Ecto neural progenitor cell (in vitro differentiated cells): ENCODE measurements around the gene SCYL2.
"Not testable (repeated sequence)": the region's sequence is repeated elsewhere in the genome, so short reads cannot be mapped to it uniquely, and the experiment has no call there.

Experiments
- DNase-seq: peaks from one replicate; pipeline ENCODE4 v3.0.0-alpha.2; 2018; ENCODE audit warnings: low spot score

SCYL2 gene

DNA sequence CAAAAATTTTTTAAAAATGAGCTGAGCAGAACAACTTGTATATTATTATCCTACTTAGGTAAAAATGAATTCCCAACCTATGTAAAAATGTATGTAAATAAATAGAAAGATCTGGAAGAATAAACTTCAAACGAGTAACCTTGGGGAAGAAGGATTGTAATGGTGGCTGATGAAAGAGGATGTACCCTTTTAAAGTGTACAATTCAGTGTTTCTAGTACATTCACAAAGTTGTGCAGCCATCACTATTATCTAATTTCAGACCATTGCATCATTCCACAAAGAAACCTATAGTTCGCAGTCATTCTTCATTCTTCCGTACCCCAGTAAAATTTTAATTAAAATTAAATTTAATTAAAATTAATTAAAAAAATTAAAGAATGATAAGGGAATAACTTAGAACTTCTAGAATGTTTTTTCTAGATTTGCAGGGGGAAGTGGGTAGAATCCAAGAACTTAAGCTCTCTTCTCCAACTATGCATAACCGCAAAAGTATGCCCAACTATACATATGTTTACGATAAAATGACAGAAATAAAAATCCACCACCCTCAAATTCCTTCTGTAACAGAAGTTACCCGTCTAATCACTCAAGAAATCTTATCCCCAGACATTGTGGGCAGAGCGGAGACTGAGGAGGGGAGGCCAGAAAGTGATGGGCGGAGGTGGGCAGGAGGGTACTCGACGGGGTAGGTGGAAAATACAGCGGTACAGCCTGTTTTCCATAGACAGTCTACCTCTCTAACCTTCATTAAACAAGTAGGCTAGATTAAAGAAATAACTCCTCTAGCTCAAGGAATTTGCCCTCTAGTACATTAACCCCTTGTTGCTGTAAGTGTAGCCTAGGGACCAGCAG, 1.0 kb upstream of the SCYL2 start:
- no peak for DNase-seq

DNA sequence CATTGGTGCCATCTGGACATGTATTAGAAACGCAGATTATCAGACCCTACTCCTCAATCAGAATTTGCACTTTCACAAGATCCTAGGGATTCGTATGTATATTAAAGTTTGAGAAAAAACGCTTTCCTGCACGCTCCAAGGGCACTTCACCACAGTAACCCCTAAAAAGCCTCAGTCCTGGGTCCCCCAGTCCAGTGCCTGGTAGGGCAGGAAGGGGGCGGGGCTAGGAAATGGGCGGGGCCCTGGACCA, 467 bp upstream of the SCYL2 start:
- no peak for DNase-seq

DNA sequence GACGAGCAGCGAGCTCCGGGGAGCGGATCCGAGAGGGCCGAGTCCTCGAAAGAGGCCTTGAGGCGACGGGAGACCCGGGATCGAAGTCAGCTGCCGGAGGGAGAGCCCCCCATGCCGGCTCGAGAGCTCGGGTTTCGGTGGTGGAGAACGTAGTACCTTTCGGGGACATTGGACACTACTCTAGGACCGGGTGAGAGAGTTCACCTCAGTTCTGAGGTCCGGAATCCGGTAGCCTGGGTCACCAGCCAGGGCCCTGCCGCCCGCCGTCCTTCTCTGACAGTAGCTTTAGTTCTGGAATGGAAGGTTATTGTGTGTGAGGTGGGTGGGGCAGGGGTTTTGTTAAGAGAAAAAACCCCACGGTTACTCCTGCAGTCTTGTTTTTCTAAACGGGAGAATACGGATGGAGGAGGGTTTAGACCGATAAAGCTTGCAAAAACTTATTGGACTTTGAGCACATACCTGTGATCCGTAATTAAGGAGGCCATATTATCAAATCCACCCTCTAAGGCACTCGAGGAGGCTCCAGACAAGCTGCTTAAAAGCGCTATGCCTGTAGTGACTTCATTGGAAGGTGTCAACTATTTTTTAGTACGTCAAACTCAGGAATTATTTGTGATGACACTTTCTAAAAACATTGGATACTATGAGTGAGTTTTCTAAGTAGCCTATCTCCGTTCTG, 765 bp downstream of the SCYL2 start:
- no peak for DNase-seq

DNA sequence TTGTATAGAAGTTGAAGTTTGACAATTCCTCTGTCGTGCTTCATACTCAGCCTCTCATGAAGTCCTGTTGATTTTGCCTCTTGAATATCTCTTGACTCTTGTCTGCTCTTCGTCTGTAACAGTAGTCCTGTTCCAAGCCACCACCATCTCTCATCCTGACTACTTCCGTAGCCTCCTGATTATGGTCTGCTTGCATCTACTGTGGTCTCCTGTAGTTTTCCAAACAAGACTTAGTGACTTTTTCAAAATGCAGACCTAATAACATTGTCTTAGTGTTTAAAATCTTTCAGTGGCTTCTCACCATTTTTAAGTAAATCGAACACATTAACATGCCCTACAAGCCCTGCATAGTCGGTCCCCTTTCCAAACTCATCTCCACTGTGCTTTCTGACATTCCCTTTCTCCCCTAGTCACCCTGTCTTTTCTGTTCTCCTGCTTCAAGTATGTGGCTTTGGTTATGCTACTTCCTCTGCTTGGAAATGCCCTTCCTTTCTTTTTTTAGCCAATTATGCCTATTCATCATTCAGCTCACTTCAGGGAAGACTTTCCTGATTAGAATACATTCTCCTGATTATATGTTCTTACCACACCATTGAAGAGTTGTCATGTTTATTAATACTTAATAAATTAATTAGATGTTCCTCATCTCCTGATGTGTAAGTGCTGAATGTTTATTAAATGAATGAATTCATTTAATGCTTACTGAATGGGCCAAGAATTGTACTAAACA, 2.0 kb downstream of the SCYL2 start:
- no peak for DNase-seq

DNA sequence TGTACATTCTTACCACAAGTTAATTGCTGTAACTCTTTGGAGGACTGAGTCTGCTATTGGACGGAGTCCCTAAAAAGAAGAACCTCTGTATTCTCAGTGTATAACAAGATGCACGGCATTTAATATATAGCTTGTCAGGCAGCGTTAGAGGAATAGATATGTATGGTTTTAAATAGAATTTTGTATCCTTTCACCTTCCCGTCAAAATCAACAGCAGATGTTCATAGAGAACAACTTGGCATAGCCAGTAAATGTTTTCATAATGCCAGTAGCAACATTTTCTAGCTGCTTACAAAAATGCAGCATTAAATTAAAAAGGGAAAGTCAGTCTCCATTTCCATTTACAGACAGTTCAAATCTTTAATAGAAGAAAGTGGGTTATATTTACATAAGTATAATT, 6.8 kb downstream of the SCYL2 start:
- DNase-seq, result no peak

DNA sequence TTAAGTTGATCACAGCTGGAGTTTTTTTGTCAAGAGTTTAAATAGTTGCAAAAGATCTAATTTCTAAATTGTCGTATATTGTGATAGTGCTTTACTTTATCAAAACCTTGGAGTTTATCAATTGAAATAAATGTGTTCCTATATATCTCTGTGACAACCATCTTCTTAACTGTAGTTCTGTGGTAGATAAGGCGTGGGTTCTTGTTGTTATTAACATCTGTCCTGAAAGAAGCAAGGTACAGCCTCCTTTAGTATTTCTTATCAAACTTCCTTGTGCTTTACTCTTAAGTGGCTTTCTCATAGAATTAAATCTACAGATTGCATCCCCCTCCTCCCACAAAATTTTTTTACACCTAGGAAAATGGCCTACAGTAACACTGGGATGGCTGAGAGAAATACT, 7.3 kb downstream of the SCYL2 start:
- no peak for DNase-seq

DNA sequence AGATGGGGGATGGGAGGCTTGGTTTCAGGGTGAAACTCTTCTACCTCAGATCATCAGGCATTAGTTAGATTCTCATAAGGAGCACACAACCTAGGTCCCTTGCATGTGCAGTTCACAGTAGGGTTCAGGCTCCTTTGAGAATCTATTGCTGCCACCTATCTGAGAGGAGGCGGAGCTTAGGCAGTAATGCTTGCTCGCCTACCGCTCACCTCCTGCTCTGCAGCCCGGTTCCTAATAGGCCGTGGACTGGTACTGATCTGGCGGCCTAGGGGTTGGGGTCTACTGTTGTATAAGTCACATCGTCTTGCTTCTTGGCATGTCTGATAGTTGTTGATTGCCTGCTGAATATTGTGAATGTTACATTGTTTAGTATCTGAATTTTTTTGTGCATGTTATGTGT, 12.2 kb downstream of the SCYL2 start:
- DNase-seq, result no peak

DNA sequence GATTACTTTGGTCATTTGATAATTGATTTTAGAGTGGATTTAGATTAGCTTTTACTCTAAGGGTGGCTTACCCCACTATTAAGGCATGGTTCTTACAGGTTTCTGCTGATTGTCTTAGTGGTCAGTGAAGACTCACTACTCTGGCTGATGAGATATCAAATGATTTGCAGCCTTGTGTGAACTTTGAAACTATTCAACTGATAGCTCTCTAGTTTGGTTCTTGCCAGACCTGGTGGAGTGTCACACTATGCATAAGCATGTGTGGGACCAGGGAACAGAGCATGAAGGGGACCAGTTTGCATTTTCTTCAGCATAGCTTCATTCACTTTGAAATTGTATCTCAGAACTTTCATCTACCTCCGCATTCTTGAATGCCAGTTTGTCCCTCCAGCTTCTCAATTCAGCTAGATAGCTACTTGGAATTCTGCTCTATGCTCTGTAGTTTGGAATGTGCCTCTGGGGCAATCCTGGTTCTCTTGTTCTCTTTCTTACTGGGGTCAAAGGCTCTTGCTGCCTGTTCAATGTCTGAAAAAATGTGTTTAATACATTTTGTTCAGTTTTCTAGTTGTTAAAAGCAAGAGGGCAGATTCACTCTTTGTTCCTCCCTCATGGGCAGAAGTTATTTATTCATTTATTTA, 12.7 kb downstream of the SCYL2 start:
- DNase-seq, result no peak

DNA sequence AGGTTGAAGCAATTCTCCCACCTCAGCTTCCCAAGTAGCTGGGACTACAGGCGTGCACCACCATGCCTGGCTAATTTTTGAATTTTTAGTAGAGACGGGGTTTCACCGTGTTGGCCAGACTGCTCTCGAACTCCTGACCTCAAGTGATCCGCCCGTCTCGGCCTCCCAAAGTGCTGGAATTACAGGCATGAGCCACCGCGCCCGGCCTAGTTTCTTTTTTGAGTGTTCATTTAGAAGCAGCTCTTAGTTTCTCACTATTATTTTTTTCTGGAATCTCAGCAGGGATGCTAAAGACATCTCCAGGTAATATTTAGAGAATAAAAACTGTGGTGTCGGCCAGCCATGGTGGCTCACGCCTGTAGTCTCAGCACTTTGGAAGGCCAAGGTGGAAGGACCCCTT, 17.6 kb downstream of the SCYL2 start:
- not testable (repeated sequence) for DNase-seq

DNA sequence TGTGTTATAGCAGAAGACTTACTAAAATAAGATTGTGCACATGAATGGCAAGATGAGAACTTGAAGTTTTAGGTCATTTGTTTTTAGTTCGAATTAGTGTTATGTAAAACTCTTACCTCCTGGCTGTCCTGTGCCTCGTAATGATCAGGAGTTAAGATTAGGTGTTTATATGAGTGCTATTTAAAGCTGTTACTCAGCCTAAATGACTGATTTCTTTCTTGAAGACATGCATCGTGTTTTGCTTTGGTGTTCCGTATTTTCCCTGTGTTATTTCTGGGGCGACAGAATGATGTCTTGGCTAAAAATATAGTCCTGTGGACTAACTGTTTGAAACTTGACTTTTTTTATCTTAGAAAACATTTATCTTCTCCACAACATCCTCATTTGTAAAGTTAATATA, 22.1 kb downstream of the SCYL2 start:
- DNase-seq, result no peak

DNA sequence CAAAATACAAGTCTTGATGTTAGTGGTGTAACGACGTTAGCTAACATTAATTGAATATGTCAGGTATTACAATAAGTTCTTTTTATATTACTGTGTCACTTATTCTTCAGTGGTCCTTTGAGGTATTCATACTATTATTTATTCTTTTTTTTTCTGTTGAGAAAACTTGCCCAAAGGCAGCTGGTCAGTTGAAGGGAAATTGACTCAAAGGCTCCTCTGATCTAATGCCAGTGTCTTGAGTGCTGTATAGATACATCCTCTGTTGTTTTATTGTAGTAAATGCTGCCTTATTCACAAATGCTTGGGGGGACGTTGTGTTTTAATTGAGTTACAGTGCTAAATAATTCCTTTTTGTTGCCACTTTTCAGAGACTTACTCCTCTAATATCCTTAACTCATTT, 23.0 kb downstream of the SCYL2 start:
- DNase-seq, result no peak

DNA sequence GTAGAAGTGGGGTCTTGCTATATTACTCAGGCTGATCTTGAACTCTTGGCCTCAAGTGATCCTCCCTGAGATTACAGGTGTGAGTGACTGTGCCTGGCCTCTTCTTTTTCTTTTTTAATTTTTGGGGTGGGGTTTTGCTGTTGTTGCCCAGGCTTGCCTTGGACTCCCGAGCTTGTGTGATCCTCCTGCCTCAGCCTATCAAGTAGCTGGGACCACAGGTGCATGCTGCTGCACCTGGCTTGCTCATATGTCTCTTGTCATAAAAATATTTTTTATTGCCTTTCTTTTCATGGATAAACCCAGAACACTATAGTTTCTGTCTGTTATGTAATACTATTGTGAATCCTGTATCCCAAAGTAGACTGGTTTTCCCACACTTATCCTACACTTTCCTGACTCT, 26.0 kb downstream of the SCYL2 start:
- DNase-seq, result no peak

DNA sequence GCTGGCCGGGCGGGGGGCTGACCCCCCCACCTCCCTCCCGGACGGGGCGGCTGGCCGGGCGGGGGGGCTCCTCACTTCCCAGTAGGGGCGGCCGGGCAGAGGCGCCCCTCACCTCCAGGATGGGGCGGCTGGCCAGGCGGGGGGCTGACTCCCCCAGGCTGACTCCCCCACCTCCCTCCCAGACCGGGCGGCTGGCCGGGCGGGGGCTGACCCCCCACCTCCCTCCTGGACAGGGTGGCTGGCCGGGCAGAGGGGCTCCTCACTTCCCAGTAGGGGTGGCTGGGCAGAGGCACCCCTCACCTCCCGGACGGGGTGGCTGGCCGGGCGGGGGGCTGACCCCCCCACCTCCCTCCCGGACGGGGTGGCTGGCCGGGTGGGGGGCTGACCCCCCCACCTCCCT, 27.4 kb downstream of the SCYL2 start:
- not testable (repeated sequence) for DNase-seq

DNA sequence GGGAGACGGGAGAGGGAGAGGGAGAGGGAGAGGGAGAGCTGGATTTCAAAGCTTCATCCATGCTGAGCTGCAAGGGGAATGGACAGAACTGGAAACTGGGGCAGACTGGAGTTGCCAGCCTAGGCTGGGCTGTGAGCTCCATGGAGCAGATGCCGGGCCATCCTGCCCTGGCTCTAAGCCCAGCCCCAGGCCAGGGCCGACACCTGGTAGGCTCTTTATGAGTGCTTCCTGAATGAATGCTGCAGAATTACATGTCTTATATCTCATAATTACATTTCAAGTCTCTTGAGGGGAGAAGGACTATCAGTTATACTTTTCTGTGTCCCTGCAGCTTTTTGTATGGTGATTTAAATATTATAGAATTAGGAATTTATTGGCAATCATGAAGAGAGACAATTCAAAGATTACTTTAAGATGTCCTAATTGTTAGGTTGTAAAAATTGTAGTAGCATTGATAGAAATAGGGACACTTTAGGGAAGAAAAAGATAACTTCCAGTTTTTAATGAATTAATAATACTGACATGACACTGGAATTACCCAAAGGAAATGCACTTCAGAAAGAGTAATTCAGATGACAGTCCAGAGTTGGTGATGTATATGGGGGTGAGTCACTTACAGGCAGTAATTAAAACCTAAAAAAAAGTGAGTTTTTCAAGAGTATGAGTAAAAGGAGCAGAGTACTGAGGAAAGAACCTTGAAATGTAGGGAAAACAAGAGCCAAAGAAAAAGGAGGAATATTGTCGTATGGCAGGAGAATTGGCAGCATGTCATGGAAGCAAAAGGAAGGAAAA, 29.0 kb downstream of the SCYL2 start:
- no peak for DNase-seq

DNA sequence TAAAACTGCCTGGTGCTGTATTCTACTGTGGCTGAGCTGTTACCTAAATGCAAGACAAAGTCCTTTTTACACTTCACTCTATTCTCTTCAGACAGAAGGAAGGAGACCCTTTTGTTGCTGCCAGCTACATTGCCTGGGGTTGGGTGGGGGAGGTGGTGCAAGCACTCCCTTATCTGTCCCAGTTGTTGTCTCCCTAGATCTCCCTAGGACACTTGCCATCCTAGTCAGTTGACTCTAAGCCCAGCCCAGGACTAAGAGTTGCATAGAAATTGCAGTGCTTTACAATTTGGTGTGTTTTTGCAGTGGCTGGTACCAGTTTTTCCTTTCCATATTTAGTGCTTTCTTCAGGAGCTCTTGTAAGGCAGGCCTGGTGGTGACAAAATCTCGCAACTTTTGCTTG, 35.1 kb downstream of the SCYL2 start:
- DNase-seq, result no peak

DNA sequence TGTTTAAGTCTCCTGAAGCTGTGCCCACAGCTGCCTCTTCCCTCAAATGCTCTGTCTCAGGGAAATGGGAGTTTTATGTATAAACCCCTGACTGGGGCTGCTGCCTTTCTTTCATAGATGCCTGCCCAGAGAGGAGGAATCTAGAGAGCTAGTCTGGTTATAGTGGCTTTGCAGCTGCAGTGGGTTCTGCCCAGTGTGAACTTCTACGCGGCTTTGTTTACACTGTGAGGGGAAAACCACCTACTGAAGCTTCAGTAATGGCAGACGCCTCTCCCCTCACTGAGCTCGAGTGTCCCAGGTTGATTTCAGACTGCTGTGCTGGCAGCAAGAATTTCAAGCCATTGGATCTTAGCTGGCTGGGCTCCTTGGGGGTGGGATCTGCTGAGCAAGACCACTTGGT, 36.9 kb downstream of the SCYL2 start:
- DNase-seq, result no peak

DNA sequence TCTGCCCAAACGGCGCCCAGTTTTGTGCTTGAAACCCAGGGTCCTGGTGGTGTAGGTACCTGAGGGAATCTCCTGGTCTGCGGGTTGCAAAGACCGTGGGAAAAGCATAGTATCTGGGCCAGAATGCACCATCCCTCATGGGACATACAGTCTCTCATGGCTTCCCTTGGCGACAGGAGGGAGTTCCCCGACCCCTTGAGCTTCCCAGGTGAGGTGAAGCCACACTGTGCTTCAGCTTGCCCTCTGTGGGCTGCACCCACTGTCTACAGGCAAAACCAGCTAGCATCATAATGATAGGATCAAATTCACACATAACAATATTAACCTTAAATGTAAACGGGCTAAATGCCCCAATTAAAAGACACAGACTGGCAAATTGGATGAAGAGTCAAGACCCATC, 37.4 kb downstream of the SCYL2 start:
- not testable (repeated sequence) for DNase-seq

DNA sequence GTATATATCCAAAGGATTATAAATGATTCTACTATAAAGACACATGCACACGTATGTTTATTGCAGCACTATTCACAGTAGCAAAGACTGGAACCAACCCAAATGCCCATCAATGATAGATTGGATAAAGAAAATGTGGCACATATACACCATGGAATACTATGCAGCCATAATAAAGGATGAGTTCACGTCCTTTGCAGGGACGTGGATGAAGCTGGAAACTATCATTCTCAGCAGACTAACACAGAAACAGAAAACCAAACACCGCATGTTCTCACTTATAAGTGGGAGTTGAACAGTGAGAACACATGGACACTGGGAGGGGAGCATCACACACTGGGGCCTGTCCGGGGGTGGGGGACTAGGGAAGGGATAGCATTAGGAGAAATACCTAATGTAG, 41.2 kb downstream of the SCYL2 start:
- DNase-seq, result not testable (repeated sequence)

DNA sequence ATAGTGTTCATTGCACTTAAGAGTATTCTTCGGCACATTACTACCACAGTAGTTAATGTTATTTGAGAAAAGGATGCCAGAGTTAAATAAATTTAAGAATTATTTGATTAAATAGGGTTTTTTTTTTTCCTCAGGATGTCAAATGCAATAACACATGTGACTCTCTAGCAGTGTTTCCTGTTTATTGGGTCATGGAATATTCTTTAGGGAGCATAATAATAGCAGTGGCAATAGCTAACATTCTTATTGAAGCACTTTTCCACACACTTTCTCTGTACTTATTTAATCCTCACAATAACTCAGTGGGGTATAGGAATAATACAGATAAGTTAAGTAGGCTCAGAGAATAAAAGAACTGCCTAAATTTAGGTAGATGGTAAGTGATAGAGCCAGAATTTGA, 44.3 kb downstream of the SCYL2 start:
- no peak for DNase-seq

DNA sequence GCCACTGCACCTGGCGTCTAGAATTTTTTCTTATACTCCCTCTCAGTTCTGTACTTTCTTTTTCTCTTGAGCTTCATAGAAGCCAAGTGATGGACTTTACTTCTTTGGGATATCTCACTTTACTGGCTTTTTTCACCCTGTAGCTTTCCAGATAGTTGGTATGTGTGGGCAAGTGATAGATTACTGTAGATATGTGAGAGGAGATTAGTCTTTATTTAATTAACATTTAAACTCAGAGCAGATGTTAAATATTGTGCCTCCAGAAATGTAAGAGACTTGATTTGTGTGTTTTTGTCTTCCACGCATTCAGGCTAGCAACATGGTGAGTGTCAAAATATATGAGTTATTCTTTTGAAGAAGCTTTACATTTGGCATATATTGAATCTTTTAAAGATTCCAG, 50.4 kb downstream of the SCYL2 start:
- DNase-seq, result no peak

DNA sequence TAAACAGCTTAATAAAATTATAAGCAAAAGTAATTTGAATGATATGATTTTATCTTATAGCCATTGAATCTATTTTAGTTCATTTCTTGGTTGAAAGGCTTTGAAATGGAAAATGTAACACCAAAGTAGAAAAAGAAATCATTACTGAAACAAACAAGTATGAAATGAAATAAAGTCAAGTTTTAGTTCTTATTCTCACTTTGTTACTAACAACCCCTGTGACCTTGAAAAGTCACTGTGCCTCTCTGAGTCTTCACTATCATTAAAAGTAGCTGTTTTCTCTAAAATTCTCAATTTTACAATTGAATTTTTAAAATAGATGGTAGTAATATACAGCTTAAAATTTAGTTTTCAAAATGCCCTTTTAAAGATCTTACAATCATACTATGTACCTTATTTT, 57.5 kb downstream of the SCYL2 start:
- no peak for DNase-seq

DNA sequence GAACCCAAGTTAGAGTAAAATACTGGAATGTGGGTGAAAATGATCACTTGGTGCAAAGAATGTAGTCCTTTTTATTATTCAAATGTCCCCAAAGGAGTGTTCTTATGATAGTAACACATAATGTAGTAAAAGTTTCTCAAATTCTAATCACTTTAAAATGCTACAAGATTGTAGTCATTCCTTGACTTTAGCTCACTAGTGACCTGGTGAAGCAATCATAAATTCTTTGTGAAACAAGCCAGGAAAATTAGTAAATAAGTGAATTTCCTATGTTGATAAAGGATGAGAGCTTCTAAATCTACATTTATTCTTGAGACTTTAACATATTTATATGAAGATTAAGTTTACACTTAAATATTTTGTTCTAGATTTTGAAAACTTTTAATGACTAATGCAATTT, 59.2 kb downstream of the SCYL2 start:
- DNase-seq, result no peak
